Body of pancreas (tissue), 4 donors: ENCODE data around the gene GANAB. TPM values are rescaled to one million over a fixed set of nuclear protein-coding genes. Genes with fewer than 3 reads are reported as not detected.

Source experiments
- ATAC-seq: fragments of 150-250 bp; one replicate; pipeline ENCODE4 v1.9.1; 2016
- DNase-seq, 4 donors: peaks; one replicate each; pipeline ENCODE4 v3.0.0-alpha.2; 2019
- H3K27ac ChIP-seq, 4 donors: fragments of 200-600 bp; sonication (generic); 1 replicate in 3 of 4; 2 replicates in 1 of 4; pipeline versions ENCODE4 v1.5.1 to v1.6.1; 2016 to 2019; ENCODE audit warnings: mild to moderate bottlenecking in 1 of 4, mixed read lengths in 1 of 4, moderate library complexity in 1 of 4
- H3K27me3 ChIP-seq, 2 donors: fragments of 200-600 bp; sonication (generic); one replicate each; pipeline ENCODE4 v1.6.0; 2016; ENCODE audit warnings: mild to moderate bottlenecking in 1 of 2
- H3K36me3 ChIP-seq, 2 donors: fragments of 200-600 bp; sonication (generic); replicated peaks in 1 of 2; 2 replicates each; pipeline ENCODE4 v1.5.1; 2016; ENCODE audit warnings: low read depth in 2 of 2; ENCODE audit not compliant: insufficient read depth in 1 of 2
- H3K4me1 ChIP-seq: fragments of 200-600 bp; sonication (generic); one replicate; pipeline ENCODE4 v1.6.0; 2016
- H3K4me3 ChIP-seq, 2 donors: fragments of 200-600 bp; sonication (generic); 1 replicate in 1 of 2; 2 replicates in 1 of 2; pipeline ENCODE4 v1.5.1; 2016 to 2019
- H3K9me3 ChIP-seq, 3 donors: fragments of 200-600 bp; sonication (generic); 1 replicate in 2 of 3; 2 replicates in 1 of 3; pipeline ENCODE4 v1.5.1; 2016
- POLR2A ChIP-seq, 3 donors: fragments of 450-650 bp; IDR thresholded peaks; one replicate each; pipeline ENCODE4 v1.6.1; 2016; ENCODE audit warnings: antibody characterized with exemption in 3 of 3, mild to moderate bottlenecking in 2 of 3
- WGBS, 2 donors: methylation state at CpG; one replicate each; pipeline ENCODE4 v1.1.5; 2017; 5-methylcytosine and 5-hydroxymethylcytosine counted together
- intact Hi-C: fragments of 100-400 bp; cut with DNase I; formaldehyde crosslinking; loops from one replicate; pipeline ENCODE4 v1.15.1; 2023
- total RNA-seq, 2 donors: library from RNA; depleted of rRNA; stranded (reverse); fragments of >200 nt; gene quantifications; one replicate each; pipeline ENCODE4 v1.1.0, GENCODE V29; 2016
- TF ChIP-seq, protein P1 (sequence below), 7 experiments: fragments of 450-650 bp in 4 of 7; fragments of 200-600 bp in 3 of 7; sonication (generic) in 3 of 7; IDR thresholded peaks; one replicate each; pipeline ENCODE4 v1.5.1; 2016 to 2019; ENCODE audit warnings: antibody characterized with exemption in 7 of 7

GANAB gene
- total RNA-seq, 2 donors from 2014 or later = 62.3 to 64.9 TPM

DNA sequence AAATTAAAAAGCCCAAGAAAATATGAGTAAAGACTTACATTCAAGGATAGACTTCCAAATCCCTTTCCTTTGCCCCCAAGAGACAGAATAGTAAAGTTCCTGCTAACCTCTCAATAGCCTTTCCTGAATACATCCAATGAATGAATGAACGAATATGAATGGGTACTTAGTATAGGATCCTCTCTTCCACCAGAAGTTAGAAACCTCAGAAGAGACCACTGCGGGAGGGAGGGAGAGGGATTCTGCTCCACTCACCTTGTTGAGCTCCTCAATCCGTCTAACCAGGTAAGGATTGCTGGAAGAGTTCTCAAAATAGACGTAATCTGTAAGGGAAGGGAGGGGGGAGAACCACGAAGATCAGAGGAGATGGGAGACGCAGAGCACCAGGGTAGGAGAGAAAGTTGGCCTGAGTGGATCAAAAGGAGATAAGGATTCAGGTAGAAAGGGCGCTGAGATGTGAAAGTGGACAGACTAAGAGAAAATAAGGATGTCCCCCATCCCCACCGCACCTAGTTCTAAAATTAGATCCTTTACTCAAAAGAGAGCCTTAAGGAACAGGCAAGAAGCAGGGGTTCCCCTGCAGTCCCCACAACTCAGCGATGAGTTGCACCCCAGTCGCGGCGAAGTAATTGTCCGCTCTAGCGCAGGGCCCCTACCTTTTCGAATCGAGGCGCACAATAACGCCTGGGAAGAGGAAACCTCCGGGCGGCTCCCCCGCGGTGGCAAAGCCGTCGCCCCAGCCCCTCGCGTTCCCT, 45.9 kb downstream of the GANAB start:
- H3K36me3 ChIP-seq = peaks cover under 1 to 14% of the 10 kb centered on the region in 2 donors
- no peak for DNase-seq
- no peak for ATAC-seq
- peak overlapping the region; percentile 61 to 91 for H3K4me3 ChIP-seq
- peaks cover 34% of the 10 kb centered on the region for H3K4me1 ChIP-seq
- intact Hi-C loops = no loop called here
- TF ChIP-seq, protein P1, sequence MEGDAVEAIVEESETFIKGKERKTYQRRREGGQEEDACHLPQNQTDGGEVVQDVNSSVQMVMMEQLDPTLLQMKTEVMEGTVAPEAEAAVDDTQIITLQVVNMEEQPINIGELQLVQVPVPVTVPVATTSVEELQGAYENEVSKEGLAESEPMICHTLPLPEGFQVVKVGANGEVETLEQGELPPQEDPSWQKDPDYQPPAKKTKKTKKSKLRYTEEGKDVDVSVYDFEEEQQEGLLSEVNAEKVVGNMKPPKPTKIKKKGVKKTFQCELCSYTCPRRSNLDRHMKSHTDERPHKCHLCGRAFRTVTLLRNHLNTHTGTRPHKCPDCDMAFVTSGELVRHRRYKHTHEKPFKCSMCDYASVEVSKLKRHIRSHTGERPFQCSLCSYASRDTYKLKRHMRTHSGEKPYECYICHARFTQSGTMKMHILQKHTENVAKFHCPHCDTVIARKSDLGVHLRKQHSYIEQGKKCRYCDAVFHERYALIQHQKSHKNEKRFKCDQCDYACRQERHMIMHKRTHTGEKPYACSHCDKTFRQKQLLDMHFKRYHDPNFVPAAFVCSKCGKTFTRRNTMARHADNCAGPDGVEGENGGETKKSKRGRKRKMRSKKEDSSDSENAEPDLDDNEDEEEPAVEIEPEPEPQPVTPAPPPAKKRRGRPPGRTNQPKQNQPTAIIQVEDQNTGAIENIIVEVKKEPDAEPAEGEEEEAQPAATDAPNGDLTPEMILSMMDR (IDR thresholded peaks at IDR 0.05) = no peak
- TF ChIP-seq POLR2A (IDR thresholded peaks at IDR 0.05) = no peak
- H3K27me3 ChIP-seq = no peaks in the 10 kb centered on the region
- H3K9me3 ChIP-seq = no peaks in the 10 kb centered on the region
- H3K27ac ChIP-seq = peak overlapping the region; percentile 84 to 97 (median 90)
- WGBS, 2 donors = 2 to 3% methylated on average over 21 to 26 of the region's 26 CpGs

DNA sequence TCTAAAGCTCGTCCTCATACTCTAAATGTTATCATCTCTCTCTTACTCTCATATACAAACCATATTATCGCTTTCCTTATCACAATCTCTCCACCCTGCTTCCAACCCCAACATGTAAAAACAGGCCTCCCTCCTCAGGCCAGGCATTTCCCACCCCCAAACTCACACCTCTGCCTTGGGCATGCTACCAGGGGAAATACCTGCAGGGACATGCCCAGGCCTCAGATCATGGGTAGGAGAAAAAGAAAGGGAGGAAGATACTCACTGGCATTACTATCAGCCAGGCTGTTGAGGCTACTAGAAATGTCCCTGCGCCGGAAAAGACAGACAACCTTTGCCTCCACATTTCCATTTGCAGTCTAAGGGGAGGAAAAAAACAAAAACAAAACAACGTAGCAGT, 46.5 kb downstream of the GANAB start:
- H3K9me3 ChIP-seq = no peaks in the 10 kb centered on the region
- peaks cover 7 to 17% of the 10 kb centered on the region in 2 donors for H3K36me3 ChIP-seq
- H3K4me1 ChIP-seq = peaks cover 34% of the 10 kb centered on the region
- intact Hi-C loops = no loop called here
- no peaks in the 10 kb centered on the region for H3K27me3 ChIP-seq
- no peak overlapping the region for H3K4me3 ChIP-seq
- no peak for TF ChIP-seq POLR2A (IDR thresholded peaks at IDR 0.05)
- TF ChIP-seq, protein P1 (IDR thresholded peaks at IDR 0.05) = no peak
- 58 to 78% methylated on average over 5 of the region's 5 CpGs for WGBS, 2 donors
- DNase-seq (no peak), ATAC-seq (no peak)
- peak overlapping the region in 2 of 4 donors; percentile 28 to 44 for H3K27ac ChIP-seq

DNA sequence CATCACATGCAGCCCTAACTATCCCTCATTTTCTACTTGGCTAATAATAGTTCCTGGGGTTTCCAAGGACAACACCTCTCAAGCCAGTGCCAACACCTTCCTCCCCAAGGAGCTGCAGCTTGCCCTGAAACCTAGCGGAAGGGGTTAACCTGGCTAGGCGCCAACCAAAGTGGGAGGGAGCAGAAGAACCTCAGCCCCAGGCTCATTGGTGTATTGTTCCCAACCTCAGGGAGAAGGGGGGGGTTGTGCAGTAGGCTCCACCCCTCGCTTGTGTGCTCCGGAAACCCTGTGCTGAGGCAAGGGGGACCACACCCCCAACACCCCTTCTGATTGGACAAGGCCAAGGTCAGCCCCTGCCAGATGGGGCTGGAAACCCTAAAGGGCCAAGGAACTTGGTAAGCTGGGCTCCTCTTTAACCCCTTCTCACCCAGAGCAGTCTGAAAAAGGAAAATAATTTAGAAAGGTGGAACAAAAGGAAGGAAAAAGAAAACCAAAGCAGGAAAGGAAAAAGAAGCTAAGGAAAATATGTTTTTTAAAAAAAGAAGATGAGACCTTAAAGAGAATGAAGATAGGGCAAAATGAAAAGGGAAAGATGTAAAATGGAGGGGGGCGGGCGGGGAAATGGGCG, 47.2 kb downstream of the GANAB start:
- Histone ChIP-seq H3K9me3 (no peaks in the 10 kb centered on the region), H3K27ac (peak overlapping the region in 2 of 4 donors; percentile 28 to 44), H3K4me1 (peaks cover 34% of the 10 kb centered on the region), H3K27me3 (no peaks in the 10 kb centered on the region), H3K4me3 (no peak overlapping the region), H3K36me3 (peaks cover 7 to 21% of the 10 kb centered on the region in 2 donors)
- DNase-seq (peak; percentile 70 to 93 (median 79)), ATAC-seq (peak; percentile 7)
- intact Hi-C loops = no loop called here
- 39 to 57% methylated on average over 6 to 7 of the region's 7 CpGs for WGBS, 2 donors
- TF ChIP-seq, protein P1 (IDR thresholded peaks at IDR 0.05) = no peak
- no peak for TF ChIP-seq POLR2A (IDR thresholded peaks at IDR 0.05)

DNA sequence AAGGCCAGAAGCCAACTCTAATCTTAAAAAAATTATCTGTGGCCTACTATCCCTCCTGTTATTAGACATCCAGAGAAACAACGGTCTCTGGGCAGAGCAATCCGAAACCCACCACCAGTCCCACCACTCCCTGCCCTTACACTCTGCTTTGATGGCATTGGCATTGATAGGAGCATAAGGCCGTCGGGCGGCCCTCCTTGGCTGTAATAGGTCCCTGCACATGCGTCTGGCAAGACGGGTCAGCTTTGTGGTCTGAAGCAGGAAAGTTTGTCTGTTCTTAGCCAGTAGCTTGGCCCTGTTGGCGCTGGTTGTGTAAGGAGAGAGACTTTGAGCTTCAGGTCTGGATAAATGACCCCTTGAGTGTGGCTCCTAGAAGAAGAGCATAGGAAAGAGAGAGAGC, 51.3 kb downstream of the GANAB start:
- ATAC-seq = no peak
- no peak for TF ChIP-seq POLR2A (IDR thresholded peaks at IDR 0.05)
- TF ChIP-seq, protein P1 (IDR thresholded peaks at IDR 0.05) = no peak
- no peak for DNase-seq
- Histone ChIP-seq H3K27ac (no peak overlapping the region), H3K27me3 (no peaks in the 10 kb centered on the region), H3K4me3 (no peak overlapping the region), H3K36me3 (peaks cover 7 to 21% of the 10 kb centered on the region in 2 donors), H3K9me3 (no peaks in the 10 kb centered on the region), H3K4me1 (peaks cover 35% of the 10 kb centered on the region)
- 78 to 86% methylated on average over 8 of the region's 8 CpGs for WGBS, 2 donors
- intact Hi-C loops = no loop called here
